ENCODE measurements around the gene LACTB. TPM values are rescaled to one million over a fixed set of nuclear protein-coding genes. Genes with fewer than 3 reads are reported as not detected.
"Not testable (repeated sequence)": the region's sequence is repeated elsewhere in the genome, so short reads cannot be mapped to it uniquely, and the experiment has no call there.

The LACTB gene
- total RNA-seq, 2 donors from 2014 or later = 13.3 to 14.9 TPM

- Histone ChIP-seq H3K27me3 (ENCODE audit: control insufficient read depth, insufficient read depth, low read length, poor library complexity, severe bottlenecking) (no peaks in the 10 kb centered on the region), H3K27ac (ENCODE audit: low read depth, low read length) (no peak overlapping the region), H3K4me3 (ENCODE audit: low read length) (no peak overlapping the region), H3K36me3 (ENCODE audit: control insufficient read depth, insufficient read depth, low read length) (no peaks in the 10 kb centered on the region), H3K9me3 (ENCODE audit: control insufficient read depth, low read length) (peaks cover 12% of the 10 kb centered on the region), H3K9ac (ENCODE audit: extremely low read depth, low read length, poor library complexity, severe bottlenecking) (no peak overlapping the region), H3K4me1 (ENCODE audit: control insufficient read depth, insufficient read depth, low read length) (no peaks in the 10 kb centered on the region)
- H3K27ac Mint-ChIP-seq = no peak overlapping the region
- no peaks in the 10 kb centered on the region for H3K4me1 Mint-ChIP-seq
- no peaks in the 10 kb centered on the region for H3K36me3 Mint-ChIP-seq (ENCODE audit: low read depth)
- 95 to 100% methylated on average over 2 to 3 of the region's 3 CpGs for WGBS, 2 experiments (ENCODE audit: insufficient coverage in 1 of 2, insufficient read length in 1 of 2)
- no peak for TF ChIP-seq CTCF (conservative IDR thresholded peaks at IDR 0.05)
- H3K4me3 Mint-ChIP-seq = no peak overlapping the region
- H3K9me3 Mint-ChIP-seq = peaks cover 19% of the 10 kb centered on the region
- peaks cover 2% of the 10 kb centered on the region for H3K27me3 Mint-ChIP-seq (ENCODE audit: insufficient read depth)
- DNase-seq = no peak
These were observed 18.2 kb upstream of the LACTB start for GRCh38 chr15:63103416-63103815.

- H3K27me3 ChIP-seq (ENCODE audit: control insufficient read depth, insufficient read depth, low read length, poor library complexity, severe bottlenecking) = no peaks in the 10 kb centered on the region
- H3K4me3 ChIP-seq (ENCODE audit: low read length) = no peak overlapping the region
- Mint-ChIP-seq H3K4me1 (no peaks in the 10 kb centered on the region), H3K4me3 (no peak overlapping the region), H3K27me3 (ENCODE audit: insufficient read depth) (peaks cover 2% of the 10 kb centered on the region), H3K27ac (no peak overlapping the region), H3K36me3 (ENCODE audit: low read depth) (no peaks in the 10 kb centered on the region), H3K9me3 (peaks cover 13% of the 10 kb centered on the region)
- H3K4me1 ChIP-seq (ENCODE audit: control insufficient read depth, insufficient read depth, low read length) = no peaks in the 10 kb centered on the region
- no peak overlapping the region for H3K27ac ChIP-seq (ENCODE audit: low read depth, low read length)
- H3K9me3 ChIP-seq (ENCODE audit: control insufficient read depth, low read length) = peaks cover 11% of the 10 kb centered on the region
- no peak for TF ChIP-seq CTCF (conservative IDR thresholded peaks at IDR 0.05)
- no peak overlapping the region for H3K9ac ChIP-seq (ENCODE audit: extremely low read depth, low read length, poor library complexity, severe bottlenecking)
- WGBS, 2 experiments (ENCODE audit: insufficient coverage in 1 of 2, insufficient read length in 1 of 2) = 76 to 82% methylated on average over 5 to 7 of the region's 7 CpGs
- H3K36me3 ChIP-seq (ENCODE audit: control insufficient read depth, insufficient read depth, low read length) = no peaks in the 10 kb centered on the region
- DNase-seq = no peak
These were observed 16.9 kb upstream of the LACTB start for GRCh38 chr15:63104727-63105126.

GRCh38 chr15:63105354-63105753 lies 16.3 kb upstream of the LACTB start:
- not testable (repeated sequence) for H3K4me3 Mint-ChIP-seq; H3K27me3 Mint-ChIP-seq (ENCODE audit: insufficient read depth); H3K9ac ChIP-seq (ENCODE audit: extremely low read depth, low read length, poor library complexity, severe bottlenecking); H3K36me3 ChIP-seq (ENCODE audit: control insufficient read depth, insufficient read depth, low read length); H3K4me1 ChIP-seq (ENCODE audit: control insufficient read depth, insufficient read depth, low read length); H3K27ac ChIP-seq (ENCODE audit: low read depth, low read length); H3K4me3 ChIP-seq (ENCODE audit: low read length); H3K36me3 Mint-ChIP-seq (ENCODE audit: low read depth); H3K27me3 ChIP-seq (ENCODE audit: control insufficient read depth, insufficient read depth, low read length, poor library complexity, severe bottlenecking); H3K27ac Mint-ChIP-seq; H3K9me3 ChIP-seq (ENCODE audit: control insufficient read depth, low read length); DNase-seq; H3K4me1 Mint-ChIP-seq
- WGBS, 2 experiments (ENCODE audit: insufficient coverage in 1 of 2, insufficient read length in 1 of 2) = 80% methylated on average over 8 of the region's 8 CpGs
- H3K9me3 Mint-ChIP-seq = peaks cover 12% of the 10 kb centered on the region

GRCh38 chr15:63107895-63108546 lies 13.6 kb upstream of the LACTB start:
- Histone ChIP-seq H3K36me3 (ENCODE audit: control insufficient read depth, insufficient read depth, low read length) (no peaks in the 10 kb centered on the region), H3K9me3 (ENCODE audit: control insufficient read depth, low read length) (no peaks in the 10 kb centered on the region), H3K27ac (ENCODE audit: low read depth, low read length) (no peak overlapping the region), H3K4me3 (ENCODE audit: low read length) (no peak overlapping the region), H3K4me1 (ENCODE audit: control insufficient read depth, insufficient read depth, low read length) (no peaks in the 10 kb centered on the region), H3K27me3 (ENCODE audit: control insufficient read depth, insufficient read depth, low read length, poor library complexity, severe bottlenecking) (no peaks in the 10 kb centered on the region), H3K9ac (ENCODE audit: extremely low read depth, low read length, poor library complexity, severe bottlenecking) (no peak overlapping the region)
- Mint-ChIP-seq H3K9me3 (peaks cover 5% of the 10 kb centered on the region), H3K27ac (no peak overlapping the region), H3K36me3 (ENCODE audit: low read depth) (no peaks in the 10 kb centered on the region), H3K4me1 (no peaks in the 10 kb centered on the region), H3K4me3 (no peak overlapping the region), H3K27me3 (ENCODE audit: insufficient read depth) (peaks cover 2% of the 10 kb centered on the region)
- no peak for DNase-seq
- no peak for TF ChIP-seq CTCF (conservative IDR thresholded peaks at IDR 0.05)
- 85 to 87% methylated on average over 8 to 9 of the region's 9 CpGs for WGBS, 2 experiments (ENCODE audit: insufficient coverage in 1 of 2, insufficient read length in 1 of 2)
